H1 (cell line): Measurements from ENCODE around the gene GNG8. TPM values are rescaled to one million over a fixed set of nuclear protein-coding genes. Genes with fewer than 3 reads are reported as not detected.

Experiments used
- CEBPB ChIP-seq: IDR thresholded peaks from 2 replicates; pipeline ENCODE4 v1.6.1; 2012; ENCODE audit warnings: low read depth, low read length
- EGR1 ChIP-seq: IDR thresholded peaks from 2 replicates; pipeline ENCODE4 v1.6.1; 2011; ENCODE audit warnings: low read depth, low read length, borderline replicate concordance
- KDM4A ChIP-seq: IDR thresholded peaks from one replicate; pipeline ENCODE4 v1.7.1; 2012; ENCODE audit warnings: low read depth, mild to moderate bottlenecking, moderate library complexity, low read length, inconsistent platforms; ENCODE audit not compliant: severe bottlenecking
- NANOG ChIP-seq: IDR thresholded peaks from 2 replicates; pipeline ENCODE4 v1.6.1; 2011; ENCODE audit warnings: low read length, low read depth, mild to moderate bottlenecking, inconsistent platforms; ENCODE audit not compliant: insufficient read depth, poor library complexity, severe bottlenecking
- RNF2 ChIP-seq: fragments of 200-900, 300-1000 bp; sonication (generic); IDR thresholded peaks from 2 replicates; pipeline ENCODE4 v1.7.1; 2016; ENCODE audit warnings: borderline replicate concordance, low read depth, mild to moderate bottlenecking, antibody characterized with exemption, low read length; ENCODE audit not compliant: poor library complexity, severe bottlenecking; ENCODE audit errors: missing control alignments
- SIRT6 ChIP-seq: IDR thresholded peaks from one replicate; pipeline ENCODE4 v1.7.1; 2012; ENCODE audit warnings: low read length, inconsistent platforms
- TEAD4 ChIP-seq: IDR thresholded peaks from 2 replicates; pipeline ENCODE4 v1.6.1; 2012; ENCODE audit warnings: low read depth, low read length, inconsistent platforms, mixed read lengths
- polyA plus RNA-seq, 7 experiments: library from polyadenylated mRNA; depleted of rRNA in 3 of 7; stranded (reverse) in 5 of 7; unstranded in 2 of 7; fragments of >200 nt in 5 of 7; fragments of 200-250 nt in 2 of 7; gene quantifications; 1 replicate in 5 of 7; 2 replicates in 1 of 7; 4 replicates in 1 of 7; pipeline versions ENCODE4 v1.2.1 to v1.2.3, GENCODE V29; 2011 to 2013; ENCODE audit warnings: missing spikeins in 2 of 7, mixed read lengths in 2 of 7
- total RNA-seq: library from RNA; stranded (reverse); fragmentation: NEBNext Ultra II Directional; extraction: Animal tissue kit (Norgen Biotek cat#: 25700); gene quantifications from 2 replicates; pipeline ENCODE4 v1.2.1, GENCODE V29; 2021
- TF ChIP-seq, protein P1 (sequence below): fragments of 300-600 bp; sonication (generic); IDR thresholded peaks from 2 replicates; pipeline ENCODE4 v1.7.1; 2012; ENCODE audit warnings: low read length, moderate library complexity, mild to moderate bottlenecking, inconsistent platforms; ENCODE audit not compliant: insufficient replicate concordance
- TF ChIP-seq, protein P2 (sequence below), 3 experiments: IDR thresholded peaks; 1 replicate in 2 of 3; 2 replicates in 1 of 3; pipeline versions ENCODE4 v1.5.1 to v1.6.1; 2011; ENCODE audit warnings: low read length in 3 of 3, mild to moderate bottlenecking in 3 of 3, inconsistent platforms in 2 of 3, low read depth in 1 of 3, moderate library complexity in 1 of 3; ENCODE audit not compliant: insufficient read depth in 1 of 3; ENCODE audit errors: control extremely low read depth in 1 of 3

Gene GNG8
- total and polyA plus RNA-seq, 2 of the 8 experiments (the other 6 are each of a cell fraction or from before 2014, with no cell fraction given), result not detected

- TF ChIP-seq, protein P1, sequence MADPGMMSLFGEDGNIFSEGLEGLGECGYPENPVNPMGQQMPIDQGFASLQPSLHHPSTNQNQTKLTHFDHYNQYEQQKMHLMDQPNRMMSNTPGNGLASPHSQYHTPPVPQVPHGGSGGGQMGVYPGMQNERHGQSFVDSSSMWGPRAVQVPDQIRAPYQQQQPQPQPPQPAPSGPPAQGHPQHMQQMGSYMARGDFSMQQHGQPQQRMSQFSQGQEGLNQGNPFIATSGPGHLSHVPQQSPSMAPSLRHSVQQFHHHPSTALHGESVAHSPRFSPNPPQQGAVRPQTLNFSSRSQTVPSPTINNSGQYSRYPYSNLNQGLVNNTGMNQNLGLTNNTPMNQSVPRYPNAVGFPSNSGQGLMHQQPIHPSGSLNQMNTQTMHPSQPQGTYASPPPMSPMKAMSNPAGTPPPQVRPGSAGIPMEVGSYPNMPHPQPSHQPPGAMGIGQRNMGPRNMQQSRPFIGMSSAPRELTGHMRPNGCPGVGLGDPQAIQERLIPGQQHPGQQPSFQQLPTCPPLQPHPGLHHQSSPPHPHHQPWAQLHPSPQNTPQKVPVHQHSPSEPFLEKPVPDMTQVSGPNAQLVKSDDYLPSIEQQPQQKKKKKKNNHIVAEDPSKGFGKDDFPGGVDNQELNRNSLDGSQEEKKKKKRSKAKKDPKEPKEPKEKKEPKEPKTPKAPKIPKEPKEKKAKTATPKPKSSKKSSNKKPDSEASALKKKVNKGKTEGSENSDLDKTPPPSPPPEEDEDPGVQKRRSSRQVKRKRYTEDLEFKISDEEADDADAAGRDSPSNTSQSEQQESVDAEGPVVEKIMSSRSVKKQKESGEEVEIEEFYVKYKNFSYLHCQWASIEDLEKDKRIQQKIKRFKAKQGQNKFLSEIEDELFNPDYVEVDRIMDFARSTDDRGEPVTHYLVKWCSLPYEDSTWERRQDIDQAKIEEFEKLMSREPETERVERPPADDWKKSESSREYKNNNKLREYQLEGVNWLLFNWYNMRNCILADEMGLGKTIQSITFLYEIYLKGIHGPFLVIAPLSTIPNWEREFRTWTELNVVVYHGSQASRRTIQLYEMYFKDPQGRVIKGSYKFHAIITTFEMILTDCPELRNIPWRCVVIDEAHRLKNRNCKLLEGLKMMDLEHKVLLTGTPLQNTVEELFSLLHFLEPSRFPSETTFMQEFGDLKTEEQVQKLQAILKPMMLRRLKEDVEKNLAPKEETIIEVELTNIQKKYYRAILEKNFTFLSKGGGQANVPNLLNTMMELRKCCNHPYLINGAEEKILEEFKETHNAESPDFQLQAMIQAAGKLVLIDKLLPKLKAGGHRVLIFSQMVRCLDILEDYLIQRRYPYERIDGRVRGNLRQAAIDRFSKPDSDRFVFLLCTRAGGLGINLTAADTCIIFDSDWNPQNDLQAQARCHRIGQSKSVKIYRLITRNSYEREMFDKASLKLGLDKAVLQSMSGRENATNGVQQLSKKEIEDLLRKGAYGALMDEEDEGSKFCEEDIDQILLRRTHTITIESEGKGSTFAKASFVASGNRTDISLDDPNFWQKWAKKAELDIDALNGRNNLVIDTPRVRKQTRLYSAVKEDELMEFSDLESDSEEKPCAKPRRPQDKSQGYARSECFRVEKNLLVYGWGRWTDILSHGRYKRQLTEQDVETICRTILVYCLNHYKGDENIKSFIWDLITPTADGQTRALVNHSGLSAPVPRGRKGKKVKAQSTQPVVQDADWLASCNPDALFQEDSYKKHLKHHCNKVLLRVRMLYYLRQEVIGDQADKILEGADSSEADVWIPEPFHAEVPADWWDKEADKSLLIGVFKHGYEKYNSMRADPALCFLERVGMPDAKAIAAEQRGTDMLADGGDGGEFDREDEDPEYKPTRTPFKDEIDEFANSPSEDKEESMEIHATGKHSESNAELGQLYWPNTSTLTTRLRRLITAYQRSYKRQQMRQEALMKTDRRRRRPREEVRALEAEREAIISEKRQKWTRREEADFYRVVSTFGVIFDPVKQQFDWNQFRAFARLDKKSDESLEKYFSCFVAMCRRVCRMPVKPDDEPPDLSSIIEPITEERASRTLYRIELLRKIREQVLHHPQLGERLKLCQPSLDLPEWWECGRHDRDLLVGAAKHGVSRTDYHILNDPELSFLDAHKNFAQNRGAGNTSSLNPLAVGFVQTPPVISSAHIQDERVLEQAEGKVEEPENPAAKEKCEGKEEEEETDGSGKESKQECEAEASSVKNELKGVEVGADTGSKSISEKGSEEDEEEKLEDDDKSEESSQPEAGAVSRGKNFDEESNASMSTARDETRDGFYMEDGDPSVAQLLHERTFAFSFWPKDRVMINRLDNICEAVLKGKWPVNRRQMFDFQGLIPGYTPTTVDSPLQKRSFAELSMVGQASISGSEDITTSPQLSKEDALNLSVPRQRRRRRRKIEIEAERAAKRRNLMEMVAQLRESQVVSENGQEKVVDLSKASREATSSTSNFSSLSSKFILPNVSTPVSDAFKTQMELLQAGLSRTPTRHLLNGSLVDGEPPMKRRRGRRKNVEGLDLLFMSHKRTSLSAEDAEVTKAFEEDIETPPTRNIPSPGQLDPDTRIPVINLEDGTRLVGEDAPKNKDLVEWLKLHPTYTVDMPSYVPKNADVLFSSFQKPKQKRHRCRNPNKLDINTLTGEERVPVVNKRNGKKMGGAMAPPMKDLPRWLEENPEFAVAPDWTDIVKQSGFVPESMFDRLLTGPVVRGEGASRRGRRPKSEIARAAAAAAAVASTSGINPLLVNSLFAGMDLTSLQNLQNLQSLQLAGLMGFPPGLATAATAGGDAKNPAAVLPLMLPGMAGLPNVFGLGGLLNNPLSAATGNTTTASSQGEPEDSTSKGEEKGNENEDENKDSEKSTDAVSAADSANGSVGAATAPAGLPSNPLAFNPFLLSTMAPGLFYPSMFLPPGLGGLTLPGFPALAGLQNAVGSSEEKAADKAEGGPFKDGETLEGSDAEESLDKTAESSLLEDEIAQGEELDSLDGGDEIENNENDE, result no peak
- TF ChIP-seq TEAD4 (no peak), RNF2 (no peak), KDM4A (no peak), NANOG (no peak), CEBPB (no peak), EGR1 (no peak), SIRT6 (no peak)
- TF ChIP-seq, protein P2, sequence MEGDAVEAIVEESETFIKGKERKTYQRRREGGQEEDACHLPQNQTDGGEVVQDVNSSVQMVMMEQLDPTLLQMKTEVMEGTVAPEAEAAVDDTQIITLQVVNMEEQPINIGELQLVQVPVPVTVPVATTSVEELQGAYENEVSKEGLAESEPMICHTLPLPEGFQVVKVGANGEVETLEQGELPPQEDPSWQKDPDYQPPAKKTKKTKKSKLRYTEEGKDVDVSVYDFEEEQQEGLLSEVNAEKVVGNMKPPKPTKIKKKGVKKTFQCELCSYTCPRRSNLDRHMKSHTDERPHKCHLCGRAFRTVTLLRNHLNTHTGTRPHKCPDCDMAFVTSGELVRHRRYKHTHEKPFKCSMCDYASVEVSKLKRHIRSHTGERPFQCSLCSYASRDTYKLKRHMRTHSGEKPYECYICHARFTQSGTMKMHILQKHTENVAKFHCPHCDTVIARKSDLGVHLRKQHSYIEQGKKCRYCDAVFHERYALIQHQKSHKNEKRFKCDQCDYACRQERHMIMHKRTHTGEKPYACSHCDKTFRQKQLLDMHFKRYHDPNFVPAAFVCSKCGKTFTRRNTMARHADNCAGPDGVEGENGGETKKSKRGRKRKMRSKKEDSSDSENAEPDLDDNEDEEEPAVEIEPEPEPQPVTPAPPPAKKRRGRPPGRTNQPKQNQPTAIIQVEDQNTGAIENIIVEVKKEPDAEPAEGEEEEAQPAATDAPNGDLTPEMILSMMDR (IDR thresholded peaks at IDR 0.05; ENCODE audit: control extremely low read depth in 1 of 3, insufficient read depth in 1 of 3, low read depth in 1 of 3, low read length in 3 of 3), result no peak
These were observed 15.3 kb downstream of the GNG8 start (continued) for GRCh38 chr19:46620716-46621115.
